Ovary (tissue), 3 donors: ENCODE measurements around the gene TMEM115.

Source experiments
- EP300 ChIP-seq: sonication (generic); formaldehyde crosslinking; IDR thresholded peaks from one replicate; pipeline ENCODE4 v1.6.1; 2017; ENCODE audit warnings: antibody characterized with exemption
- POLR2A ChIP-seq: fragments of 450-650 bp; IDR thresholded peaks from one replicate; pipeline ENCODE4 v1.6.1; 2017; ENCODE audit warnings: antibody characterized with exemption, mild to moderate bottlenecking, moderate library complexity
- TF ChIP-seq, protein P1 (sequence below), 3 donors: fragments of 450-650 bp in 2 of 3; fragments of 200-600 bp in 1 of 3; IDR thresholded peaks; one replicate each; pipeline versions ENCODE4 v1.5.1 to v1.8.0; 2016 to 2022; ENCODE audit warnings: antibody characterized with exemption in 3 of 3, mild to moderate bottlenecking in 1 of 3
- donor health status: DM: no; HTN: no; CAD: no.

DNA sequence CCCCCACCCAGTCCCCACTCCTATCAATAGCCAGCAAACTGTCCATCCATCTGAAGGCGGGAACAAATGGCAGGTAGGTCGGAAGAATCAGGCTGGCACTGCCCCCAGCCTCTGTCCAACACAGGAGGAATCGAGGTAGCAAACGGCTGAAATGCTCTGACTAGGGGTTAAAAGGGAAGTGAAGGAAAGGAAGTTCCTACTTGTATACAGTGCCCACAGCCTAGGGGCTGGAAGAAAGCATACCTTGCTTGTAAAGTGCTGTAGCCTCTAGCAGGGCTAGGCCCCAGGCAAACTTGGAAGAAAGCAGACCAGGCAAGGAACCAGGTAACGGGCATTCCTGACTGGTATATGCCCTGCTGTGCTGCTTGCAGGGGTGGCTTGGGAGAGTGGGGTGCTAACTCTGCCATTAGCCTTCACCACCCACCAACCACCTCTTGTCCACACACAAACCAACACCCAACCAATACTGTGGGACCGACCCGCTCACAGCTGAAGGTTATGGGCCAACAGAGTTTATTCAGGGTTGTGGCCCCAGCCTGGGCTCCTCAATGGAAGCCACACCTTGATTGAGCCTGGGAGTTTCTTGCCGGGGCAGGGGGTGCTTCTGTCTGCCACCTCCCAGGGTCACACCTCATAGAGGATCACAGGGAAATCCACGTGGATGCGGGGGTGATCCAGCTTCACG, 33.7 kb downstream of the TMEM115 start:
- TF ChIP-seq, protein P1, sequence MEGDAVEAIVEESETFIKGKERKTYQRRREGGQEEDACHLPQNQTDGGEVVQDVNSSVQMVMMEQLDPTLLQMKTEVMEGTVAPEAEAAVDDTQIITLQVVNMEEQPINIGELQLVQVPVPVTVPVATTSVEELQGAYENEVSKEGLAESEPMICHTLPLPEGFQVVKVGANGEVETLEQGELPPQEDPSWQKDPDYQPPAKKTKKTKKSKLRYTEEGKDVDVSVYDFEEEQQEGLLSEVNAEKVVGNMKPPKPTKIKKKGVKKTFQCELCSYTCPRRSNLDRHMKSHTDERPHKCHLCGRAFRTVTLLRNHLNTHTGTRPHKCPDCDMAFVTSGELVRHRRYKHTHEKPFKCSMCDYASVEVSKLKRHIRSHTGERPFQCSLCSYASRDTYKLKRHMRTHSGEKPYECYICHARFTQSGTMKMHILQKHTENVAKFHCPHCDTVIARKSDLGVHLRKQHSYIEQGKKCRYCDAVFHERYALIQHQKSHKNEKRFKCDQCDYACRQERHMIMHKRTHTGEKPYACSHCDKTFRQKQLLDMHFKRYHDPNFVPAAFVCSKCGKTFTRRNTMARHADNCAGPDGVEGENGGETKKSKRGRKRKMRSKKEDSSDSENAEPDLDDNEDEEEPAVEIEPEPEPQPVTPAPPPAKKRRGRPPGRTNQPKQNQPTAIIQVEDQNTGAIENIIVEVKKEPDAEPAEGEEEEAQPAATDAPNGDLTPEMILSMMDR (IDR thresholded peaks at IDR 0.05): no peak
- TF ChIP-seq EP300: no peak
- no peak for TF ChIP-seq POLR2A
